Activated CD8-positive, alpha-beta memory T cell treated with anti-CD3 and anti-CD28 coated beads for 24 hours (primary cell): ENCODE measurements around the gene MGAT2.
"Not testable (repeated sequence)": the region's sequence is repeated elsewhere in the genome, so short reads cannot be mapped to it uniquely, and the experiment has no call there.

ENCODE experiments used
- DNase-seq: peaks from one replicate; pipeline ENCODE4 v3.0.0-alpha.2; 2020

Gene MGAT2

GRCh38 chr14:49612671-49613070, 7.9 kb upstream of the MGAT2 start:
- DNase-seq: no peak

GRCh38 chr14:49614196-49614595, 6.4 kb upstream of the MGAT2 start:
- no peak for DNase-seq

DNA sequence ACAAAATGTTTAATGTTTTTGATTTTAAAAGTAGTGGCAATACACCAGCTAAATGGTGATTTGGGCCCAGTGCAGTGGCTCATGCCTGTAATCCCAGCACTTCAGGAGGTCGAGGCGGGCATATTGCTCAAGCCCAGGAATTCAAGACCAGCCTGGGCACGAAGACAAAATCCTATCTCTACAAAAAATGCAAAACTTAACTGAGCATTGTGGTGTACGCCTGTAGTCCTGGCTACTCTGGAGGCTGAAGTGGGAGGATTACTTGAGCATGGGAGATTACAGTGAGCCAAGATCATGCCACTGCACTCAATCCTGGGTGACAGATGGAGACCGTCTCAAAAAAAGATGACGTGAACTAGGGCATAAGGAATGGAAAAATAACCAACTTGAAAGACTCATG, 4.8 kb upstream of the MGAT2 start:
- no peak for DNase-seq

DNA sequence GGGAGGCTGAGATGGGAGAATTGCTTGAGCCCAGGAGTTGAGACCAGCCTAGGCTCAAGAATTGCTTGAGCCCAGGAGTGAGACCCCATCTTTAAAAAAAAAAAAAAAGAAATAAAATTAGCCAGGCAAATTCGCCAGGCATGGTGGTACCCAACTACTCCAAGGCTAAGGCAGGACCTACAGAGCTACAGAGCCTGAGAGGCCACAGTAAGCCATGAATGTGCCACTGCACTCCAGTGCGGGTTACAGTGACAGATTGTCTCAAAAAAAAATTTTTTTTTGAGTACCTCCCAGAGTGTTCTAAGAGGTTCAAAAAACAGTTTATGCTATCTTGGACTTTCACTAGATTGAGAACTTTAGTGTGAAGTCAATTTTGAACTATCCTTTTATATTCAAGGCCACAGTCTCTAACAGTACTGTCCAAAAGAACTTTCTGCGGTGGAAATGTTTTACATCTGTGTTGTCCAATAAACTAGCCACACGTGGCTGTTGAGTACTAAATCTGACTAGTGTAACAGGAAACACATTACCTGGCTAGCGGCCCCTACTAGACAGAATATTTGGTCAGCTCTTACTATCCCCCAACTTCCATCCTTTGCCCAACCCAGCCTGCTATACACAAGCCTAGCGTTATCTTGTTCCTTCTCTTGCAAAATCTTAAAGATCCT, 2.6 kb upstream of the MGAT2 start:
- no peak for DNase-seq

DNA sequence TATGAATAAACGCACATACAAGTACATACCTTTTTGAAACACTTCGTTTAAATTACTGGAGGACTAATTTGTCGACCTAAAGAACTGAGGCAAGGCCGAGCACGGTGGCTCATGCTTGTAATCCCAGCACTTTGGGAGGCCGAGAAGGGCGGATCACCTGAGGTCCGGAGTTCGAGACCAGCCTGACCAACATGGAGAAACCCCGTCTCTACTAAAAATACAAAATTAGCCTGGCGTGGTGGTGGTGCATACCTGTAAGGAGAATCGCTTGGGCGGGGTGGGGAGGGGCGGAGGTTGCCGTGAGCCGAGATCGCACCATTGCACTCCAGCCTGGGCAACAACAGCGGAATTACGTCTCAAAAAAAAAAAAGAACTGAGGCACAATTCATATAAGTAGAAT, 1.3 kb upstream of the MGAT2 start:
- DNase-seq: not testable (repeated sequence)

- DNase-seq: no peak
Measured at GRCh38 chr14:49619730-49620129, 869 bp upstream of the MGAT2 start.

DNA sequence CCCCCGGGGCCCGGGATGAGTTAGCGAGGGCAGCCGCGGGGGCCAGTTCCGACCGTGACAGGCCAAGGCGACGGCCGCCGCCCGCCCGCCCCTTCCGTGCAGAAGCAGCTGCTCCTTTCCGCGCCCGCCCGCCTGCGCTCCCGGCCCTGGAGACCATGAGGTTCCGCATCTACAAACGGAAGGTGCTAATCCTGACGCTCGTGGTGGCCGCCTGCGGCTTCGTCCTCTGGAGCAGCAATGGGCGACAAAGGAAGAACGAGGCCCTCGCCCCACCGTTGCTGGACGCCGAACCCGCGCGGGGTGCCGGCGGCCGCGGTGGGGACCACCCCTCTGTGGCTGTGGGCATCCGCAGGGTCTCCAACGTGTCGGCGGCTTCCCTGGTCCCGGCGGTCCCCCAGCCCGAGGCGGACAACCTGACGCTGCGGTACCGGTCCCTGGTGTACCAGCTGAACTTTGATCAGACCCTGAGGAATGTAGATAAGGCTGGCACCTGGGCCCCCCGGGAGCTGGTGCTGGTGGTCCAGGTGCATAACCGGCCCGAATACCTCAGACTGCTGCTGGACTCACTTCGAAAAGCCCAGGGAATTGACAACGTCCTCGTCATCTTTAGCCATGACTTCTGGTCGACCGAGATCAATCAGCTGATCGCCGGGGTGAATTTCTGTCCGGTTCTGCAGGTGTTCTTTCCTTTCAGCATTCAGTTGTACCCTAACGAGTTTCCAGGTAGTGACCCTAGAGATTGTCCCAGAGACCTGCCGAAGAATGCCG, 699 bp downstream of the MGAT2 start:
- no peak for DNase-seq

DNA sequence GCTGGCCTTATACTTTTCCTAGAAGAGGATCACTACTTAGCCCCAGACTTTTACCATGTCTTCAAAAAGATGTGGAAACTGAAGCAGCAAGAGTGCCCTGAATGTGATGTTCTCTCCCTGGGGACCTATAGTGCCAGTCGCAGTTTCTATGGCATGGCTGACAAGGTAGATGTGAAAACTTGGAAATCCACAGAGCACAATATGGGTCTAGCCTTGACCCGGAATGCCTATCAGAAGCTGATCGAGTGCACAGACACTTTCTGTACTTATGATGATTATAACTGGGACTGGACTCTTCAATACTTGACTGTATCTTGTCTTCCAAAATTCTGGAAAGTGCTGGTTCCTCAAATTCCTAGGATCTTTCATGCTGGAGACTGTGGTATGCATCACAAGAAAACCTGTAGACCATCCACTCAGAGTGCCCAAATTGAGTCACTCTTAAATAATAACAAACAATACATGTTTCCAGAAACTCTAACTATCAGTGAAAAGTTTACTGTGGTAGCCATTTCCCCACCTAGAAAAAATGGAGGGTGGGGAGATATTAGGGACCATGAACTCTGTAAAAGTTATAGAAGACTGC, 1.5 kb downstream of the MGAT2 start:
- no peak for DNase-seq

GRCh38 chr14:49623387-49623786, 2.8 kb downstream of the MGAT2 start:
- no peak for DNase-seq

GRCh38 chr14:49623941-49624839, 3.6 kb downstream of the MGAT2 start:
- DNase-seq: no peak

GRCh38 chr14:49633640-49634546, 13.3 kb downstream of the MGAT2 start:
- DNase-seq: peak; percentile 96

GRCh38 chr14:49634547-49635334, 14.1 kb downstream of the MGAT2 start, which contains the start of gene DNAAF2:
Gene DNAAF2 (minus strand): TSS chr14:49635244. CDS start chr14:49635149, 95 bp downstream.
- peak; percentile 86 for DNase-seq

DNA sequence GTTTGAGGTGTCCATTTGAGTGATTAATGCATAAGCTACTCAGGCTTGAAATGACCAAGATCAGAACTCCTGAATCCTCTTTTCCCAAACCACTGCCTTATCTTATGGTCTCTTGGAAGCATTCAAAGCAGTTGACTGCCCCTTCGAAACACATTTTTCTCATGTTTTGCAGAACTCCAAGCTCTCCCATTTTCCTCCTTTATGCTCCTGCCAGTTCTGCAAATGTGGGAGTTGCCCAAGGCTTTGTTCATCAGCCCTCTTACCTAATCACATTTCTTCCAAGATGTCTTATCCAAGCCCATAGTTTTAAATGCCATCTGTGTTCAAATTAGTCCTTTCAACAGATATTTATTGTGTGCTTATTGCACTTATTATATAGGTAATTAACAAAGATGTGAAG, 16.3 kb downstream of the MGAT2 start:
- no peak for DNase-seq

DNA sequence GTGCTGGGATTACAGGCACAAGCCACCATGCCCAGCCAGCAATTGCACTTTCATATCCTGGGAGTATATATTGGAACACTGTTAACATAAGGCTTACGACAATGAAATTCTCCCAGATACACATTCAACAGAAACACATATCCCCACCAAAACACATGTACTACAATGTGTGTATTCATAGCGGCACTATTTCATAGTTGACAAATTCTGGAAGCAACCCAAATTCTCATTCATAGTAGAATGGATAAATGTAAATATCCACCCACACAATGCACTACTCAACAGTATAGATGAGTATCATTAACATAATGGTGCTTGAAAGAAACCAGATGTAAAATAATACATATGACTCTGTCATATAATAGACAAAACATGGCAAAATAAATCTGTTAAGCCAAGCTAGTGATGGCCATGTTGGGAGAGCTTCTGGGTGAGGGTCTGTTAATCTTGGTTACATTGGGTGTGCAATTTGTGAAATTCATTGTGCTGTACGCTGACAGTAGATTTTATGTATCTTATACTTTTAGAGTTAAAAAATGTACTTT, 17.0 kb downstream of the MGAT2 start:
- no peak for DNase-seq

DNA sequence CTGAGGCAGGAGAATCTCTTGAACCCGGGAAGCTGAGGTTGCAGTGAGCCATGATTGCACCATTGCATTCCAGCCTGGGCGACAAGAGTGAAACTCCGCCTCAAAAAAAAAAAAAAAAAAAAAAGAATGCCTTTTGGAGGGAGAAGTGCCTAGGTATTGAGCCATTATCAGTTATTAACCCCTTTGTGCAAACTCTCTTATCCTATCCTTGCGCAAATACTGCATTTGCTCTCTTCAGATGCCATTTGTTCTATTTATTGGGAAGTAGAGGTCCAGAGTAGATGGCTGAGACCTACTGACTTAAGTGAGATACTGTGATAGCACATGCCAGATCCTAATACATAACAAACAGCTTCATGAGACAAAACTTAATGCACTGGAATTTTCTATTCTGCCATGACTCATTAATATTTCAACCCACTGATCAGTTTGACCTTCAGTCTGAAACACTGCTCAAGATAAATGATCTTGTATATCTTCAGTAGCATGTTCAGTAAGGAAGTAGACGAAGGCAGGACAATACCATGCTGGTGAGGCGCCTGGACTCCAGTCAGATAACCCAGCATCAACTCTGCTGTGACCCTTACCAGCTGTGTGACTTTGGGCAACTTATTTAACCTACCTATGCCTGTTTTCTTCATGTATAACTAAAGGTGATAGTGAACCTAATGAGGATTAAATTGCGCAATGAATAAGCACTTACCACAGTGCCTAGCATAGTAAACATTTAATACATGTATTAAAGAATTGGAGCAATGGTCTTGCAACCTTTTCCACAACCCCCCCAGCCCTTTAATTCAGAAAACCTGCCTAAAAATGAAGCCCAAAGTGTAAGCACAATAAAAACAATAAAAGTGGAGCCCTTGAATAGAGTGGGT, 20.2 kb downstream of the MGAT2 start:
- no peak for DNase-seq

DNA sequence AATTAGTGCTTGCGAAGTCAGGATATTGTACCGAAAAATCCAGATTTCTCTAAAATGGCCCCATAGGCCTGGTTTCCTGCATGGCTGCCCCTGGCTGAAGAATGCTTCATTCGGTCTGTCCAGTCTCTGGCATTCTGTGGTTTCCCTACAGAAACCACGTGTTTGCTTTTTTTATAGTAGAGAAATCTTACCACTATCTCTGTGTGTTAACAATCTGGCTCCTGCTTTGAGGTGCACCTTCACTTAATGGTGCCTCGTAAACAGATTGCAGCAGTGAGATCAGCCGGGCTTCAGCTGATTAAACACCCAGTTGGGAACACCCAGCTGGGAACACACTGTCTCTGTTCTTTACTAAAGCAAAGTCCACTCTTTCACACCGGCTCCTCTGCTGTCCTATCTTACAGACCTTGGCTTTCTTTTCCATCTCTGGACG, 21.1 kb downstream of the MGAT2 start:
- no peak for DNase-seq

DNA sequence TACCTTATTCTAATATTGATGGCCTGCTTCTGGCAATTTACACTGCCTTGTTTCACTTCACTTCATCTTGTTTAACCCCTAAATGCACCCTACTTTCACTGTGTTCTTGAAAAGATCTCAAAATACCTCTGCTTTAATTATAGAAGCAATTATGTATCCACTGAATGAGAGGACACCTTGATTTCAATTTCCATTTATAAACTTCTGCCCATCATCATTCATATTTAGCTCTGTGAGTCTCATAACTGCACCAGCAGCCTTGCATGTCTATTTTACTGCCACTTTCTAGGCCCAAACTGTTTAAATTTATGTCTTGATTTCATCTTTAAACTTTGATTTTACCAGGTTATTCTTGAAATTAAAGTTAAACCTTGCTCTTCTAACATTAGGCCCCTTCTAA, 21.6 kb downstream of the MGAT2 start:
- DNase-seq: no peak

DNA sequence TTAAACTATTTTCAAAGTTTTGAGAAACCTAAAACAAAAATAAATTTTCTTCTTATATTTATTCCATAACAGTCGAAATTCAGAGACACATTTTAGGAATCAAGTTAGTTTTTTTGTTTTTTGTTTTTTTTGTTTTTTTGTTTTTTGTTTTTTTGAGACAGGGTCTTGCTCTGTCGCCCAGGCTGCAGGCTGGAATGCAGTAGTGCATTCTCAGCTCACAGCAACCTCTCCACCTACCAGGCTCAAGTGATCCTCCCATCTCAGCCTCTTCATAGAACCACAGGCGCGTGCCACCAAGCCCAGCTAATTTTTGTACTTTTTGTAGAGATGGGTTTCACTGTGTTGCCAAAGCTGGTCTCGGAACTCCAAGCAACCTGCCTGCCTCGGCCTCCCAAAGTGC, 32.9 kb downstream of the MGAT2 start:
- no peak for DNase-seq

- DNase-seq: no peak
Measured at GRCh38 chr14:49654511-49654910, 33.9 kb downstream of the MGAT2 start.

- not testable (repeated sequence) for DNase-seq
Measured at GRCh38 chr14:49657500-49657899, 36.9 kb downstream of the MGAT2 start.
